ENCODE data around the gene UNC13A. TPM values are rescaled to one million over a fixed set of nuclear protein-coding genes. Genes with fewer than 3 reads are reported as not detected.

Gene UNC13A
- total RNA-seq, 1 donor from 2014 or later = 3.9 TPM

DNA sequence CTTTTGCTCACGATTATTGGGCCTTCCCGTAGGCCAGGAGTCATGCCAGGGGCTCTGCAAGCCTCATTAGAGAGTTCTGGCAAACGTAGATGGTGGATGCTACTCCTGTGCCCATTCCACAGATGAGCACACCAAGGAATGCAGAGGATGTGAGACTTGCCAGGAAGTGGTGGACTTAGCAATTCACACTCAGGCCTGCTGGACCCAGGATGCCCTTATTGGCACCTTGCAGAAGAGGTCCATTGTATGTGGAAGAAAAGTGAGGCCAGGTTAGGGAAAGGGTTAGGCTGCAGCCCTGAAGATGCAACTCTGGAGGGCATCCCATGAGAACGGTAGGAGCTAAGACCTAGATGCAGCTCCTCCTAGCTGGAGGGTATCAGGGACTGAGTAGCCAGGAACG, 5.9 kb downstream of the UNC13A start:
- Mint-ChIP-seq H3K9me3 (ENCODE audit: low read depth) (no peaks in the 10 kb centered on the region), H3K36me3 (ENCODE audit: insufficient read depth) (no peaks in the 10 kb centered on the region), H3K4me1 (ENCODE audit: low read depth) (no peaks in the 10 kb centered on the region), H3K27ac (no peak overlapping the region), H3K4me3 (ENCODE audit: low read depth) (no peak overlapping the region), H3K27me3 (peaks cover 74% of the 10 kb centered on the region)
- DNase-seq (ENCODE audit: low spot score, unreplicated experiment) = no peak
- TF ChIP-seq, protein P1, sequence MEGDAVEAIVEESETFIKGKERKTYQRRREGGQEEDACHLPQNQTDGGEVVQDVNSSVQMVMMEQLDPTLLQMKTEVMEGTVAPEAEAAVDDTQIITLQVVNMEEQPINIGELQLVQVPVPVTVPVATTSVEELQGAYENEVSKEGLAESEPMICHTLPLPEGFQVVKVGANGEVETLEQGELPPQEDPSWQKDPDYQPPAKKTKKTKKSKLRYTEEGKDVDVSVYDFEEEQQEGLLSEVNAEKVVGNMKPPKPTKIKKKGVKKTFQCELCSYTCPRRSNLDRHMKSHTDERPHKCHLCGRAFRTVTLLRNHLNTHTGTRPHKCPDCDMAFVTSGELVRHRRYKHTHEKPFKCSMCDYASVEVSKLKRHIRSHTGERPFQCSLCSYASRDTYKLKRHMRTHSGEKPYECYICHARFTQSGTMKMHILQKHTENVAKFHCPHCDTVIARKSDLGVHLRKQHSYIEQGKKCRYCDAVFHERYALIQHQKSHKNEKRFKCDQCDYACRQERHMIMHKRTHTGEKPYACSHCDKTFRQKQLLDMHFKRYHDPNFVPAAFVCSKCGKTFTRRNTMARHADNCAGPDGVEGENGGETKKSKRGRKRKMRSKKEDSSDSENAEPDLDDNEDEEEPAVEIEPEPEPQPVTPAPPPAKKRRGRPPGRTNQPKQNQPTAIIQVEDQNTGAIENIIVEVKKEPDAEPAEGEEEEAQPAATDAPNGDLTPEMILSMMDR (IDR thresholded peaks at IDR 0.05; ENCODE audit: unreplicated experiment) = no peak

DNA sequence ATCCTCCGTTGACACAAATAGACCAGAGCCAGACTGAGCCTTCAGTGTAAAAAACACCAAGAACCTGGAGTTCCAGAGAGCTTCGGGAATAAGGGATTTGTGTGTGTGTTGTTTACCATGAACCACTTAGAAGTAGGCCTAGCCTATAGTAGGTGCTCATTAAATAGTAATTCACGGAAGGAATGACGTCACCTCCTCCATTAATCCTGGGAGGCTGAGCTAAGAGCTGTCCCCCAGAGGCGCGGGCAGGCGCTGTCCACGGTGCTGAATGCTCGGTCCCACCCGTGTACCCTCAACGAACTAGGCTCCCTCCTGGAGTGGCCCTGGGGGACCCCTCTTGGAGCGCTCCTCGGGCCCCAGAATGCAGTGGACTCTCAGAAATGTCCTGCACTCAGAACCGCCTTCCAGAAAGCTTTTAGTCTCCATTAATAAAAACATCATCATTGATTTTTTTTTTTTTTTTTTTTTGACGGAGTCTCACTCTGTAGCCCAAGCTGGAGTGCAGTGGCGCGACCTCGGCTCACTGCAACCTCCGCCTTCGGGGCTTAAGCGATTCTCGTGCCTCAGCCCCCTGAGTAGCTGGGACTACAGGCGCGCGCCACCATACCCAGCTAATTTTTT, 6.5 kb downstream of the UNC13A start:
- DNase-seq (ENCODE audit: low spot score, unreplicated experiment) = peak; percentile 54
- H3K4me3 Mint-ChIP-seq (ENCODE audit: low read depth) = no peak overlapping the region
- H3K9me3 Mint-ChIP-seq (ENCODE audit: low read depth) = no peaks in the 10 kb centered on the region
- TF ChIP-seq, protein P1 (IDR thresholded peaks at IDR 0.05; ENCODE audit: unreplicated experiment) = no peak
- peaks cover 73% of the 10 kb centered on the region for H3K27me3 Mint-ChIP-seq
- H3K4me1 Mint-ChIP-seq (ENCODE audit: low read depth) = no peaks in the 10 kb centered on the region
- H3K36me3 Mint-ChIP-seq (ENCODE audit: insufficient read depth) = no peaks in the 10 kb centered on the region
- no peak overlapping the region for H3K27ac Mint-ChIP-seq

- no peaks in the 10 kb centered on the region for H3K36me3 Mint-ChIP-seq (ENCODE audit: insufficient read depth)
- no peaks in the 10 kb centered on the region for H3K4me1 Mint-ChIP-seq (ENCODE audit: low read depth)
- H3K27me3 Mint-ChIP-seq = peaks cover 73% of the 10 kb centered on the region
- no peak overlapping the region for H3K27ac Mint-ChIP-seq
- TF ChIP-seq, protein P1 (IDR thresholded peaks at IDR 0.05; ENCODE audit: unreplicated experiment) = no peak
- H3K9me3 Mint-ChIP-seq (ENCODE audit: low read depth) = no peaks in the 10 kb centered on the region
- DNase-seq (ENCODE audit: low spot score, unreplicated experiment) = no peak
- H3K4me3 Mint-ChIP-seq (ENCODE audit: low read depth) = no peak overlapping the region
Measured at GRCh38 chr19:17680230-17680722, 7.9 kb downstream of the UNC13A start.

- DNase-seq (ENCODE audit: low spot score, unreplicated experiment) = no peak
- Mint-ChIP-seq H3K4me3 (ENCODE audit: low read depth) (no peak overlapping the region), H3K9me3 (ENCODE audit: low read depth) (no peaks in the 10 kb centered on the region), H3K27me3 (peaks cover 67% of the 10 kb centered on the region), H3K27ac (no peak overlapping the region), H3K4me1 (ENCODE audit: low read depth) (no peaks in the 10 kb centered on the region), H3K36me3 (ENCODE audit: insufficient read depth) (no peaks in the 10 kb centered on the region)
- TF ChIP-seq, protein P1 (IDR thresholded peaks at IDR 0.05; ENCODE audit: unreplicated experiment) = no peak
Measured at GRCh38 chr19:17679526-17680229, 8.5 kb downstream of the UNC13A start.

DNA sequence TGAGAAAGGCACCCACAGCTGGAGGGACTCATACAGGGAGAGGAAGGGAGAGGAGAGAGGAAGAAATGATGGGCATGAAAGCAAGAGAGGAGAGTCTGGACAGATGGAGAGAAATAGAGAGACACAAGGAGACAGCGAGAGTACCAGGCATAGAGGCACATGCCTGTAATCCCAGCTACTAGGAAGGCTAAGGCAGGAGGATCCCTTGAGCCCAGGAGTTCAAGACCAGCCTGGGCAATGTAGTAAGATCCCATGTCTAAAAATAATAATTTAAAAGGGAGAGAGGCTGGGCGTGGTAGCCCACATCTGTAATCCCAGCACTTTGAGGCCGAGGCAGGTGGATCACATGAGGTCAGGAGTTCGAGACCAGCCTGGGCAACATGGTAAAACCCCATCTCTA, 9.3 kb downstream of the UNC13A start:
- TF ChIP-seq, protein P1 (IDR thresholded peaks at IDR 0.05; ENCODE audit: unreplicated experiment) = no peak
- no peak overlapping the region for H3K4me3 Mint-ChIP-seq (ENCODE audit: low read depth)
- H3K9me3 Mint-ChIP-seq (ENCODE audit: low read depth) = no peaks in the 10 kb centered on the region
- no peak for DNase-seq (ENCODE audit: low spot score, unreplicated experiment)
- no peaks in the 10 kb centered on the region for H3K4me1 Mint-ChIP-seq (ENCODE audit: low read depth)
- H3K27ac Mint-ChIP-seq = no peak overlapping the region
- peaks cover 59% of the 10 kb centered on the region for H3K27me3 Mint-ChIP-seq
- no peaks in the 10 kb centered on the region for H3K36me3 Mint-ChIP-seq (ENCODE audit: insufficient read depth)
